Peyer's patch (tissue), 4 donors: Measurements from ENCODE around the gene SLC4A7.

Experiments used
- CTCF ChIP-seq, 6 experiments: fragments of 450-650 bp in 4 of 6; fragments of 200-600 bp in 2 of 6; sonication (generic) in 1 of 6; IDR thresholded peaks; one replicate each; pipeline ENCODE4 v1.5.1; 2017 to 2019; ENCODE audit warnings: antibody characterized with exemption in 6 of 6, mild to moderate bottlenecking in 3 of 6, moderate library complexity in 1 of 6
- POLR2A ChIP-seq, 2 donors: fragments of 450-650 bp; IDR thresholded peaks; one replicate each; pipeline ENCODE4 v1.5.1; 2017; ENCODE audit warnings: antibody characterized with exemption in 2 of 2, mild to moderate bottlenecking in 2 of 2, moderate library complexity in 2 of 2

- no peak for TF ChIP-seq CTCF (IDR thresholded peaks at IDR 0.05)
- TF ChIP-seq POLR2A (IDR thresholded peaks at IDR 0.05): no peak
Measured at GRCh38 chr3:27451842-27452241, 32.3 kb downstream of the SLC4A7 start.
